Astrocyte of the cerebellum (primary cell): Measurements from ENCODE around the gene UST.

Experiments
- DNase-seq: peaks from one replicate; pipeline ENCODE4 v3.0.0-alpha.2; 2011; ENCODE audit warnings: low read depth
- H3K4me3 ChIP-seq: 2 replicates; pipeline ENCODE4 v1.5.1; 2011; ENCODE audit warnings: mild to moderate bottlenecking, low read depth, low read length, moderate library complexity
- in situ Hi-C: cut with HindIII; loops from 2 replicates; pipeline ENCODE4 v1.10.0; 2017; ENCODE audit warnings: low sequenced_read_pairs
- TF ChIP-seq, protein P1 (sequence below): IDR thresholded peaks from 2 replicates; pipeline ENCODE4 v1.5.1; 2012; ENCODE audit warnings: low read length, low read depth, moderate library complexity, mild to moderate bottlenecking; ENCODE audit errors: missing control alignments

Gene UST

DNA sequence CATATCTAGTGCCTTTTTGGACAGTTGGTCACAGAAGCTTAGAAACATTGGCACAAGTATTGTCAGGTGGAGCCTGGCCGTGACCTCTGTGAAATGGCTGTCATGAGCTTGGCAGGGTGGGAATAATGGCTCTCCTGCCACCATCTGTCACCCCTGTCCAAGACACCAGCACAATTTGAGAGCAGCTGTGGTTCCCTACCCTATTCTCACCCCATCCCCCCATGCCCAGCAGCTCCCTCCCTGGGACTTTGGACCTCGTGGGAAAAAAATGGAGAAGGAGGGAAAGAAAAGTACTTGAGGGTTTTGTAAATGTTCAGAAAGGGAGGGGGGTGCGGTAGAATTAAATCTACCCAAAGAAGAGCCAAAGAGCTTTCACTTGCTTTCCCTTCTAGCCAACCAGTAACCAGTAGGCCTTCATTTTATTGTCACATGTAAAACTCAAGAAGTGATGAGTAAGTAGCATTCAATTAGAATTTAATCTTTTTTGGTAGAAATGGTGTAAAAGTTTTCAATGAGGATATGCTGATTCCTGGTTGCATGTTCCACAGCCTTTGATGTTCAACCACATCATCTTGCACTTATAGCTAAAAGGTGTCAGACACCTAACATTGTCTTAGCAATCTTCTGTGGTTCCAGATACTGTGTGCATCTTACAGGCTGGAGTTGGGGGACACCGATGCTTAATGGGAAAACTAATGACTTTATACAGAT, 307.2 kb downstream of the UST start:
- TF ChIP-seq, protein P1, sequence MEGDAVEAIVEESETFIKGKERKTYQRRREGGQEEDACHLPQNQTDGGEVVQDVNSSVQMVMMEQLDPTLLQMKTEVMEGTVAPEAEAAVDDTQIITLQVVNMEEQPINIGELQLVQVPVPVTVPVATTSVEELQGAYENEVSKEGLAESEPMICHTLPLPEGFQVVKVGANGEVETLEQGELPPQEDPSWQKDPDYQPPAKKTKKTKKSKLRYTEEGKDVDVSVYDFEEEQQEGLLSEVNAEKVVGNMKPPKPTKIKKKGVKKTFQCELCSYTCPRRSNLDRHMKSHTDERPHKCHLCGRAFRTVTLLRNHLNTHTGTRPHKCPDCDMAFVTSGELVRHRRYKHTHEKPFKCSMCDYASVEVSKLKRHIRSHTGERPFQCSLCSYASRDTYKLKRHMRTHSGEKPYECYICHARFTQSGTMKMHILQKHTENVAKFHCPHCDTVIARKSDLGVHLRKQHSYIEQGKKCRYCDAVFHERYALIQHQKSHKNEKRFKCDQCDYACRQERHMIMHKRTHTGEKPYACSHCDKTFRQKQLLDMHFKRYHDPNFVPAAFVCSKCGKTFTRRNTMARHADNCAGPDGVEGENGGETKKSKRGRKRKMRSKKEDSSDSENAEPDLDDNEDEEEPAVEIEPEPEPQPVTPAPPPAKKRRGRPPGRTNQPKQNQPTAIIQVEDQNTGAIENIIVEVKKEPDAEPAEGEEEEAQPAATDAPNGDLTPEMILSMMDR, result no peak
- no peak for DNase-seq
- in situ Hi-C loops, result no loop called here

DNA sequence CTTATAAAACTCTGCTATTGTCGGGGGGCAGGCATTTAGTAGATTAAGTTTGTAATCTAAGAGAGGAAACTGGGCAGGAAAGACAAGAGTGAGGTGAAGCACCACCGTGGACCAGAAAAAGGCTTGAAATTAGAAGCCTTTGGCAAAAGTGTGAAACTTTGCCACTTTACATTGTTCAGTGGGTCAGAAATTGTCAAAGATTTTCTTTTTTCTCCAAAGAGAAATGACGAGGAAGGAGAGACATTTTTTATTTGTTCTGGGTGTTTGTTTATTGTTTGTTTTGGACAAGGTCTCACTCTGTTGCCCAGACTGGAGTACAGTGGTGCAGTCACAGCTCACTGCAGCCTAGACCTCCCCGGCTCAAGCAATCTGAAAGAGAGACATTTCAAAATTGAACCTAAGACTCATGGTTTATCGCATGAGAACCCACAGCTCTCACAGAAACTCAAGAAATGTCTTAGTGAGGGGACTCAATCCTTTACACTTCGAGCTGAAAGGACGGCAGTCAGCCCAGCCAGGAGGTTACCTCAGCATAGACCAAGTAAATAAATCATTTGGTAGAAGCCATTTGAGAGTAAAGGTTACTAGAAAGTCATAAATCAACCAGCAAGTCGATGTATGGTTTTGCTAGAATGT, 307.8 kb downstream of the UST start:
- H3K4me3 ChIP-seq, result no peak overlapping the region
- in situ Hi-C loops, result no loop called here
- DNase-seq, result no peak
- TF ChIP-seq, protein P1, result no peak

More for the DNA sequence above, 307.2 kb downstream of the UST start:
- H3K4me3 ChIP-seq, result no peak overlapping the region

- no peak for DNase-seq
- TF ChIP-seq, protein P1, result no peak
- no peak overlapping the region for H3K4me3 ChIP-seq
- in situ Hi-C loops, result no loop called here
These were observed 308.5 kb downstream of the UST start for GRCh38 chr6:149055195-149055899.

- in situ Hi-C loops, result no loop called here
- no peak for DNase-seq
- no peak overlapping the region for H3K4me3 ChIP-seq
- TF ChIP-seq, protein P1, result no peak
These were observed 310.1 kb downstream of the UST start for GRCh38 chr6:149056777-149057463.

DNA sequence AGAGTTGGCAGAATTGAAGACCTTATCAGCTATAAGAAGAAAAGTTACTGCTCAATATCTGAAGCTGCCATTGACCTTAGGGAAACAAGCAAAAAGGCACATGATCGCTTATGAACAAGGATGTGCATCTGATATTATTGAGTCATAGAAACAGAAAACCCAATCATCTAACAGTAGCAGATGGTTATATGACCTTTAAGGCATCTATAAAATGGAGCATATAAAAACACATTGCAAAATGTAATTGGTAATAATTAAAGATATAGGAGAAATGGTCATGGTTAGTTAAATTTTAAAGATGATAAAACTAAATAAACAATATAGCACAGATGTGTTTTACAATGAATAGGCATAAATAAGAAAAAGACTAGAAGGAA, 310.6 kb downstream of the UST start:
- no peak for DNase-seq
- H3K4me3 ChIP-seq, result no peak overlapping the region
- TF ChIP-seq, protein P1, result no peak
- in situ Hi-C loops, result no loop called here

DNA sequence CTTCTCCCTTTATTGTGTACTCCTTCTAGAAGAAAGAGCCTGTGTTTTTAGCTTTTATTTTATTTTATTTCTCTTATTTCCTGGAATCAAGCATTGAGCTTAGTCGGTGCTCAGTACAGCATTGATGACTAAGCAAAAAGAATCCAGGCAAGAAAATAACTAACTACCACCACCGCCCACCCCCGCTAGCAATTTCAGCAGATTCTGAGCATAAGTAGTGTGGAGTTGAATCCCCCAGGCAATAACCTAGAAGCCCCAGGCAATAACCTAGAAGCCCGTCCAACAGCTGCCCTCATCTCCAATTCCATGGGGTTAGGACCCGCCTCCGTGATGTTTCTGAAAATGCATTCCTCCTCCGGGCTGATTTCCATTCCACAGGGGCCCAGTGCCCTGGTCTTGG, 312.7 kb downstream of the UST start:
- in situ Hi-C loops, result no loop called here
- TF ChIP-seq, protein P1, result no peak
- no peak overlapping the region for H3K4me3 ChIP-seq
- DNase-seq, result no peak
